Activated CD4-positive, CD25-positive, alpha-beta regulatory T cell treated with anti-CD3 and anti-CD28 coated beads, Interleukin-2, amount 50 U/mL, for 16 hours (primary cell): Measurements from ENCODE around the gene ZNF587.
"Not testable (repeated sequence)": the region's sequence is repeated elsewhere in the genome, so short reads cannot be mapped to it uniquely, and the experiment has no call there.

ENCODE experiments used
- DNase-seq: peaks from one replicate; pipeline ENCODE4 v3.0.0-alpha.2; 2020; ENCODE audit warnings: low read depth, low spot score

Gene ZNF587

GRCh38 chr19:57887195-57887941 lies 37.7 kb downstream of the ZNF587 start:
- no peak for DNase-seq

DNA sequence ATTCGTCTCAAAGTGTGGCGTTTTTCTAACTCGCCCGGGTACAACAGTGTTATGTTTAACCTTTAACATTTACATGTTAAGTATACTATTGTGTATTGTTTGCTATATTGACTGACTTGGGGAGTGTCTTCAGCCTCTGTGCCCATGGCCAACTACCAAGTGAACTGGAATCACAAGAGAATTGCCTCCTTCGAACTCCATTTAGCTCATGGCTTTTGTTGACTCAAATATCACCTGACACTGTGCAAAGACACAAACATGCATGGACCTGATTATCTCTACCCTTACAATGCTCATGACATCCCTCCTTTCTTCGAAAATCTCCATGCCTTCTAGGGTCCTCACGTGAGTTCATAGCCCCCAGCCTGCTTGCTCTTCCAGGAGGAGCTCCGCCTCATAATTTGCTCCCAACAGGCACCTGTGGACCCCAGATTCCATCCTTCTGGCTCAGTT lies 38.5 kb downstream of the ZNF587 start:
- no peak for DNase-seq

DNA sequence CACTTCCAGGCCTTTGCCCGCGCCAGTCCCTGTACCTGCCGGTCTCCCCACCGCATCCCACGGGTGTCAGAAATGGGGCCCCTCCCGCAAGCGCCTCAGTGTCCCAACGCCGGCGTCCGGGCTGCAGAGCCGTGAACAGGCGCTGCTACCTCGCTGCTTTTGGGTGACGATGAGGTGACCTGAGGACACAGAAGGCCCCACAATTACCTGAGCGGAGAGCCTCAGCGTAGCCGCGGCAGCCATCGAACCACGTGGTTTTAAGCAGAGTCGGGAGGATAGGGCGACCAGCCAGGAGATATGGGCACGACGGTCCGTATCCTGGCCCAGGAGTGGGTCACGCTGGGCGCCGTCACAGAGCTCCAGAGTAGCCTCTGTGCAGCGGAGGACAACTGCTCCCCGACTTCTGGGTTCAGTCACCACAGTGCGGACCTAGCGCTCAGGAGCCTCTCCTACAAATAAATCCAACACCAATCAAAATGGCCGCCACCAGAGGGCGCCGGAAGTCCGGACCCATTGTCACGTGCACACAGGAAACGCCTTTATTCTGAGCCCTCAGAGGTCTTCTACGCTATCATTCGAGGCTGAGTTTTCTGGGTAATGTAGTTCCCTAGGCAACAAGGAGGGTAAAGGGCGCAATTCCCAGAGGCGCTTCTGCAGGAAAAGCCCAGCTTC lies 39.0 kb downstream of the ZNF587 start, which contains the start of gene ZNF814:
Gene ZNF814 (minus strand): TSS at position 478 of the 672 bp plus-strand sequence. CDS start 235 bp downstream, at position 243.
- peak; percentile 55 for DNase-seq

DNA sequence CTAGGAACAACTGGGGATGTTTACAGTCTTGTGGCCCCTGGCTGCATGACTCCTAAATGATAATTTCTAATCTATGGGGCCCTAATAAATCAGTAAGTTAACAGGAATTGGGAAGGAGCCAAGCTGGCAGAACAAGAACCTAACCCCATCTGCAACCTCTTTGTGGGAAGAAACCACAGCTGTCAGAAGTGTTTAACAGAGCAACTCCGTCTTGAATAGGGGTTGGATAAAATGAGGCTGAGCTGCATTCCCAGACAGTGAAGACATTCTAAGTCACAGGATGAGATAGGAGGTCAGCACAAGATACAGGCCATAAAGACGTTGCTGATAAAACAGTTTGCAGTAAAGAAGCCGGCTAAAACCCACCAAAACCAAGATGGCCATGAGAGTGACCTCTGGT lies 41.0 kb downstream of the ZNF587 start:
- DNase-seq = not testable (repeated sequence)

GRCh38 chr19:57900311-57900710 lies 50.7 kb downstream of the ZNF587 start:
- DNase-seq = no peak

GRCh38 chr19:57903618-57904184 lies 54.0 kb downstream of the ZNF587 start:
- no peak for DNase-seq

DNA sequence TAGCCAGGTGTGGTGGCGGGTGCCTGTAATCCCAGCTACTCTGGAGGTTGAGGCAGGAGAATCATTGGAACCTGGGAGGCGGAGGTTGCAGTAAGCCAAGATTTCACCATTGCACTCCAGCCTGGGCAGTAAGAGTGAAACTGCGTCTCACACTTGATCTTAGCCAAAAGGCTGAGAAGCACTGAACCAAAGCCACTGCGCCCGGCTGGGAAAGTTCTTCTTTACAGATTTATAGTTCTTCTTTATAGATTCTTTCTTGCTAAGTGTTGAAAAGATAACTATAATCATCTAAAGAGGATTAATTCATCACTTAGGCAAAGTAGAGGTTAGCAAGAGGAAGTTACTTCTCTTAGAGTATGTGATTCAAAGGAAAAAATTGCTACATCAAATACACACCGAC lies 55.6 kb downstream of the ZNF587 start:
- no peak for DNase-seq

GRCh38 chr19:57907394-57907793 lies 57.7 kb downstream of the ZNF587 start:
- DNase-seq = no peak

DNA sequence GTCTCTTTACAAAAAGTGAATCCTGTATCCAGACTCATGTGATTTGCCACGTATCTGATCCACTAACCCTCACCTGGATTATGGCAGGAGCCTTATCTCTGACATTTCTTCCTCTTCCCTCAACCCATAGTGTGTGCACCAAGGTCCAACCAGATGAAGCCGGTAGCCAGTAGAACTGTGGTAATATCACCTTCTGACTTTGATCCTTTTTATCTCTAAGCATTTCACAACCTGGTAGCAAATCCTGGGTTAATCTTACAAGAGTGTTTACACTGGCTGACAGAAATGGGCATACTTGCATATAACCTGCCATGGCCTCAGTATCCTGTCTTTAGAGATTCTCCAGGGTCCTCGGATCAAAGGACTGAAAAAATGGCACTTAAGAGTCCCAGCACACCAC lies 64.9 kb downstream of the ZNF587 start:
- no peak for DNase-seq
